GM10847 (cell line): Measurements from ENCODE around the gene GNB2.

Source experiments
- POLR2A ChIP-seq: IDR thresholded peaks from 2 replicates; pipeline ENCODE4 v1.6.1; 2011; ENCODE audit not compliant: insufficient read length; ENCODE audit errors: extremely low read depth

Gene GNB2

DNA sequence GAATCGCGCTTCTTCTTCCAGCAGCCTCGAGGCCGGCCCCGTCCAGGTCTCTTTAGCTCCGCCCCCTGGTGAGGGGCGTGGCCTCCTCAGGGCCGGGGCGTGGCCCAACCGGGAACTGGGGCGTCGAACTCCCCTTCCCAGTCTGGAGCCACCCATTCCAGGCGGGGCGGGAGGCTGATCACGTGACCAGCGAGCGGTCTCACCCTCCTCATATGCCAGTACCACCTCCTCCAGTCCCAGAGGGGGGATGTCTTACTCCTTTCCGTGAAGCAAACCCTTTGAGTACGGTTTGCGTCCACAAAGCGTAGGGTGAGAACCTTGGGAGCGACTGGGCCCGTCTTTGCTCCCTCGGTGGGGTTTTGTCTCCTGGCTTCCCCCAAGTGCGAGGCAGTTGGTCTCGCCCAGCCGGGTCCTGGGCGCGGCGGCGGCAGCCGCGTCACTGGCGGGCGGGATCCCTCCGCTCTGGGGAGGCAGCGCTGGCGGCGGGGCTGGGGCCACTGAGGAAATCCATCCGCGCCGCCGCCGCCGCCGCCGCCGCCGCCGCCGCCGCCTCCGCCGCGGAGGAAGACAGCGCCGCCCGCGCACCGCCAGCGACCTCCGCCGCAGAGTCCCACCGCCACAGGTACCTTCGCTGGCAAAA lies at the start of gene GNB2:
GNB2 (plus strand) TSS at position 439 of the 640 bp plus-strand sequence. CDS start 2,526 bp downstream, outside the sequence.
- peak; percentile 40 for TF ChIP-seq POLR2A

DNA sequence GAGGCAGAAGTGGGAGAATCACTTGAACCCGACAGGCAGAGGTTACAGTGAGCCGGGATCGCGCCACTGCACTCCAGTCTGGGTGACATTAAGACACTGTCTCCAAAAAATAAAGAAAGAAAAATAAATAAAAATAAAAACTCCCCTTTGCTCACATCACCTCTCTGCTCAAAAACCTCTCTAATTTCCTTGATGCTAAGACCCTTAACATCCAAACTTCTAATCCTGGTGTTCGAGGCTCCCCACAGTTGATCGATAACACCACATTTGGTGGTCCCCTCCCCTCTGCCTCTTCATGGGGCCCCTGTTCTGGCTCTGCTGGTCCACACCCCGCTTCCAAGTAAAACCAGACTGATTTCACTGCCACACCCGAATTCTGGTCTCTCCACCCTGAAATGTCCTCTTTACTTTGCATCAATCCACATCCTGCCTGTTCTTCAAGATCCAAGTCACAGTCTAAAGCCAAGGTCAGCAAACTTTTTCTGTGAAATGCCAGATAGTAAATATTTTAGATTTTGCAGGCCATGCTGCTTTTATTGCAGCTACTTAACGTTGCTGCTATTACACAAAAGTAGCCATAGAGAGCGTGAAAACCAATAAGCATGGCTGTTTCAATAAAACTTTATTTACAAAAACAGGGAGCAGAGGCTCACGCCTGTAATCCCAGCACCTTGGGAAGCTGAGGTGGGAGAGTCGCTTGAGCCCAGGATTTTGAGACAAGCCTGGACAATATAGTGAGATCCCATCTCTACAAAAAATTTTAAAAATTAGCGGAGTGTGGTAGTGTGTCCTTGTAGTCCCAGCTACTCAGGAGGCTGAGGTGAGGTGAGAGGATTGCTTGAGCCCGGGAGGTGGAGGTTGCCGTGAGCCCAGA lies 49.4 kb upstream of the GNB2 start:
- no peak for TF ChIP-seq POLR2A

DNA sequence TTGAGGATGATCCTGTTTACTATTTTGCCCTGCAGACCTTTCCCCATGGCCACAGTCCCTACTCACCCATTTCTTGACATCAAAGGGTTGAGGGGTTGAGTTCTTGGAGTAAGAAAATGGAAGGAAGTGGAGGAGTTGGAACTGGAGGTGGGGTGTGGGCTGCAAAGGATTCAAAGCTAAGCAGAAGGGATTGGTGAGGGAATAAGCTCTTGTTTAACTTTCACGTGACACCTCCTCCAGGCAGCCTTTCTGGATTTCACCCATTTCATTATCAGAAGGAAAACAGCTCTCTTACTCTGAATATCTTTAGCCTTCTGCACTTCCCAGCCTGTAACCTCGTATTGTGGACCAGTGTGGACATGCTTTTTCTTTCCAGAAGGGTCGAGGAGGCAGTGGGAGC lies 47.5 kb upstream of the GNB2 start:
- TF ChIP-seq POLR2A, result no peak

DNA sequence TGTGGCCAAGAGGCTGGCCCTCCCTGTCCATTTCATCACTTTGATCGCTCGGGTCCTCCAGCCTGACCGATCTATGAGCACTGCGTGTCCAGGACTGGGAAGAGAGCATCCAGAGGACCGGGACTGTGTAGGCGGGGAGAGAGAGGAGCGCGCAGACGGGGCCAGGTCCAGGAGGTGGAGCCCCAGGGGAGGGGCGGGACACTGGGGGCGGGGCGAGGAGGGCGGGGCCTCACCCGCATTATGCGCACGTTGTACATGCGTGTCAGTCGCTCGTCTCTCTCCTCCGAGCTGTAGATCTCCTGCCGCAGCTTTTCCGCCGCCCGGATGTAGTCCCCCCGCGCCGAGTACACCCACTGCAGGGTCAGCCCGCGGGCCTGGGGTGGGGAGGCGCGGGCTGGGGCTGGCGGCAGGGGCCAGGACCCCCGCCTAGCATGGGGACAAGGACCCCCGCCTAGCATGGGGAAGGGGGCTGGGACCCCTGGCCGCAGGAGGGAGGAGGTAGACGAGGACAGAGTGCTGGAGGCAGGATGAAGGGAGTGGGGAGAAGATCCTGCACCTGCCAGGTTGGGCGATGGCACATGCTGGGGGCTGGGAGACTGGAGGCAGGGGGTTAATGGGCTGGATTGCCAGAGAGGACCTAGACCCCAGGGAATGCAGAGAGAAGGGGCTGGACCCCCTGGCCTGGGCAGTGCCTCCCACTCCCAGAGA lies 46.9 kb upstream of the GNB2 start:
- peak; percentile 44 for TF ChIP-seq POLR2A

DNA sequence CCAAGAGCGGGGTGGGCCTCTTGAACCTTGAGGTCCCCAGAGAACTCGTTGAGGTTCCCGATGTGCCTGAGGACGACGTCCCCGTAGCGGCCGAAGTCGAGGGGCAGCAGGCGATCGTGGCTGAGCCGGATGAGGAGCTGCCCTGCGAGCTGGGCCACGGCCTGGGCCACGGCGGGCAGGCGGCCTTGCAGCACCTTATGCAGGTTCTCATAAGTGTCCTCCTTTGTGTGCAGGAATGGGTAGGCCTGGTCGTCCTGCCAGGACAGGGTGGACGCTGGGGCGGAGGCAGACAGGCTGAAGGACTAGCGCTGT lies 46.3 kb upstream of the GNB2 start:
- TF ChIP-seq POLR2A, result no peak

DNA sequence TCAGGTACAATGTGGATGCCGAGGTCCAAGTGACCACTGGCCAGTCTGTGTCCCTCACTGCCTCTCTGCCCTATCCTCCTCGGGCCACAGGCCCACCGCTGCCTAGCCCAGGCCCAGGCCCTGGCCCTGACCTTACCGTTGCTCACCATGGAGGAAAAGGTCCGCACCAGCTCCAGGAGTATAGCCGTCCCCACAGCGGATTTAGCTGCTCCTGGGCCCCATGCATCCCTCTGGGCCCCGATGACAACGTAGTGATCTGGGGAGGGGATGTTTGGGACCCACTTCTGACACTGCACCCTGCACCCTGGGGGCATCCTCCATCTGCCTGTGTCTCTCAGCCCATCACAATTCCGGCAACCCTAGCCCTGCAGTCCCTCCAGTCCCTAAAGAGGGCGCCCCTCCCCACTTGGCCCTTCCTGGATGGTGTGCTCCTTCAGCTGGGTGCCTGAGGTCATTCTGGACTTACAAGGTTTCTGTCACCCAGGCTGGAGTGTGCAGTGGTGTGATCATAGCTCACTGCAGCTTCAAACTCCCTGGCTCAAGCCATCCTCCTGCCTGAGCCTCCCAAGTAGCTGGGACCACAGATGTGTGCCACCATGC lies 44.3 kb upstream of the GNB2 start:
- TF ChIP-seq POLR2A, result no peak

DNA sequence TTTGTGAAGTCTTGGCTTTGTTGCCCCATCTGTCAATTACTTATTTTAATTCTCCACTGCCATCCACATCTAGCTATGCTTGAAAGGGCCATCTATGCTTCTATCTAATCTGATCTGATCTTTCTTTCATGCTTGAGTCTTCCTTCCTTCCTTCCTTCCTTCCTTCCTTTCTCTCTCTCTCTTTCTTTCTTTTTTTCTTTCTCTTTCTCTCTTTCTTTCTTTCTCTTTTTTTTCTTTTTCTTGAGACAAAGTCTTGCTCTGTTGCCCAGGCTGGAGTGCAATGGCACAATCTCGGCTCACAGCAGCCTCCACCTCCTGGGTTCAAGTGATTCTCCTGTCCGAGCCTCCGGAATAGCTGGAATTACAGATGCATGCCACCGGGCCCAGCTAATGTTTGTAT lies 43.5 kb upstream of the GNB2 start:
- TF ChIP-seq POLR2A, result no peak

DNA sequence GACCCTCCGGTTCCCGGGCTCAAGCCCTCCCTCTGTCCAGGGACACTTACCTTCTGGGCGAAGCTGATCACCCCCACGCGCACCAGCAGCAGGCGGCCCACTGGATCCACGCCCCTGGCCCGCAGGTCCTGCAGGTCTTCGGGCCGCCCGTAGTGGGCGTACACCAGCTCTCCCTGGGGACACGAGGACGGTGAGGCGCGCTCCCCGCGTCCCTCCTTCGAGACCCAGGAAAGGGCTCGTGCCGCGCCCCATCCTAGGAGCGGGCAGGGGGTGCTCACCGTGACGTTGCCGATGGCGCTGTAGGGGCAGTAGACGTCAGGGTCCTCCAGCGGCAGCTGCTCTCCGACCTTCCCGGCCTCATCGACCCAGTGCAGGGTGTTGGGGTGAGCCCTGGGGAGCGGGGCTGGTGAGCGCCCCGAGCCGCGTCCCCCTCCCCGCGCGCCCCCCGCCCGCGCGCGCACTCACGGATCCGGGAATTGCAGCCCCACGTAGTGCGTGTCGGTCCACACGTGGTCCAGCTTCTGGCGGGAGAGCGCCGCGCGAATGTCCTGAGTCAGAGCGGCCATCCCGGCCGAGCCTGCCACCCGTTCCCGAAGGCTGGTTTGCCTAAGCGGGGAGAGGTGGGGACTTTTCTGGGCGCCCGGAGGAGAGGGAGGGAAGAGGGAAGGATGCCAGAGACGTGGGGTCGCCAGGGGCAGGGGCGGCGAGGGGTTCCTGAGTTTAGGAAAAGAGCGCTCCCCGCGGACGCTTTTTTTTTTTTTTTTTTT lies 40.4 kb upstream of the GNB2 start:
- TF ChIP-seq POLR2A, result peak; percentile 21

DNA sequence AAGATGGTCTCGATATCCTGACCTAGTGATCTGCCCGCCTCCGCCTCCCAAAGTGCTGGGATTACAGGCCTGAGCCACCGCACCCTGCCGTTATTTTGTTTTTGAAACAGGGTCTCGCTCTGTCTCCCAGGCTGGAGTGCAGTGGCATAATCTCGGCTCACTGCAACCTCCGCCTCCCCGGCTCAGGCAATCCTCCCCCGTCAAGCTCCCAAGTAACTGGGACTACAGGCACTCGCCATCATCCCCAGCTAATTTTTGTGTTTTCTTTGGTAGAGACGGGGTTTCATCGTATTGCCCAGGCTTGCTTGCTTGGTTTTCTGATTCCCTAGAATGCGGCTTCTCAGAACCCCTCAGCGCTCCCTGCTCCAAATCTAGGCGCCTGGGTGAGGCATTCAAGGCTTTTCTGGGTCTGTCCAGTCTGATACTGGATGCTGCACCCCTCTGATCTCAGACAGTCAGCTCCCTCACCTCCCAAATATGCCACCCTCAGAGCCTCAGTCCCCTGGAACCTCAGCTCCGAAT lies 33.5 kb upstream of the GNB2 start:
- no peak for TF ChIP-seq POLR2A

DNA sequence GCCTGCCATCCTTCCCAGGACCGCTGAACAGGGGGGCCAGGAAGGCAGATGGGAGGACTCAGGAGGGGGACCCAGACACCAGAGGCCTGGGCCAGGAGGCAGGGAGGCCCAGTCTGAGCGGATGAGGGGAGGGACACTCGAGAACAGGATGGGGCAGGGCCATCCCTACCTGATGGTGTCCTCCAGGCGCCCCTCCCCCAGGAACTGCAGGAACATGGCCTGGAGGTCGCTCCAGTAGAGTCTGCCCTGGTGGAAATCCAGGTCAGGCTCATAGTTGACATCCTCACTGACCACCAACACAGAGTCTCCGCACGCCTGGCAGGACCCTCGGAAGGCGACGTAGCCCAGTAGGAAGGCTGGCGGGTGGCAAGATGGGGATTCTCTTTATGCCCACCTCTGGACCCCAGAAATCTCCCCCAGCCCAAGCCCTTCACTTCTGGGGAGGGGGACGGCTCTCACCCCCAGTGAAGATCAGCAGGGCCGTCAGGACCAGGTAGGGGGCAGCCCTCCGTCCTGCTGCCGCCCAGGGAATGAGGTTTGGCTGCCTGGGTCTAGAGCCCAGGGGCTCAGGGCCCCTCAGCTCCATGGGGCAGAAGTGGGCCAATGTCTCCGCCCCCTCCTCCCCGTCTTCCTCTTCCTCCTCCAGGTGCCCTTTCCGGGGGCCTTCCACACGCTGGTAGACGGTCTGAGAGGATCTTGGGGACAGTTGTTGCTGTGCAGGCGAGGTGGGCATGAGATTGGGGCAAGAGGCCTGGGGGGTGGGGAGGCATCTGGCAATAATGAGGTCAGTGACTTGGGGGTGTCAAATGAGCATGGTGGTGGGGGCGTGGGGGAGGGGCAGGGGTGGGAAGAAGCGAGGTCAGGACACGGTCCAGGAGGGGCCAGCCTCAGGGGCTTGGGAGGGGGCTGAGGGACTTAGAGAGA lies 32.8 kb upstream of the GNB2 start:
- no peak for TF ChIP-seq POLR2A

DNA sequence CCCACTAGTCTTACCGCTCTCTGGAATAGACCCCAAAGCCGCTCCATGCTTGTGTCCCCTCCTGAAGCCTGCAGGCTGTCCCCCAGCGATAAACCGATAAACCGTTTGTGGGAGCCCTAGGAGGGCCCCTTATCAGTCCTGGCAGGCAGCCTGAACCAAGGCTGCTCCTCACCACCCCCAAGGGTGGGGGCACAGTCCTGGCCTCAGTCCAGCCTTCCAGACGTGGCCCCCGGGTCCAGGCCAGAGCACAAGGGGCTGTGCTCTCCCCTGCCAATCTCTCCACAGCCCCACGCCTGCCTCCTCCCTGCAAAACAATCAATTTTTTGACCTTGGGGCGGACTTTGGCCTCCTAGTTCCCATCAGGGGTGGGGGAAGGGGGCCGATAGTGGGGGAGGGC lies 32.1 kb upstream of the GNB2 start, which contains the start of gene TFR2:
TFR2 (minus strand) TSS at position 90 of the 397 bp plus-strand sequence; CDS start at position 47, 43 bp downstream.
- TF ChIP-seq POLR2A, result no peak

DNA sequence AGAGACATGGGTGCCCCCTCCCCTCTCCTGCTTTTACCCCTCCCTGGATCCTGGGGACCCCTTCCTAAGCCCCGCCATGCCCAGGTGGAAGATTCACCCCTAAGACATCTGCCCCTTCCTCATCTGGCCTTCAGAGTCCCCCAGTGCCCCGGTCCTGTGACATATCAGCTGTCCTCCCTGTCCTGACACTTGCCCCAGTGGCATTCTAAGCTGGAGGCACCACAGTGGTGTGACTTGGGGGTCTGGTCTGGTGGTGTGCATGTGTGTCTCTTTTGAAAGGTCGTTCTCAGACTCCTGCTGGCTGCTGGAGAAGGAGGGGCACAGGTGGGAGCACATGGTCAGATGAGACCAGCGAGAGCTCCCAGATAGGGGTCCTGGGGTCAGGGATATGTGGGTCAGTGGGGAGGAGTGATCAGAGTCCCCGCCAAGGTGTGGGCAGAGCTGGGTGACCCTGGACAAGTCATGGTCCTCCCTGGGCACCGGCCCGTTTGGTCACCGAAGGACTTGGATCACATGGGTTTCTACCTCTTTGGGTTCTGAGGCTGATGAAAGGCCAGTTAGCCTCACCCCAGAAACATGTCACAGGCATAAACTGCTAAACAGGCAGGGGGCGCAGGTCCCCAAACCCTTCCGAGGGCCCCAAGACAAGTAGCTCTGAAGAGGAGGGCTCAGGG lies 31.5 kb upstream of the GNB2 start:
- TF ChIP-seq POLR2A, result no peak

DNA sequence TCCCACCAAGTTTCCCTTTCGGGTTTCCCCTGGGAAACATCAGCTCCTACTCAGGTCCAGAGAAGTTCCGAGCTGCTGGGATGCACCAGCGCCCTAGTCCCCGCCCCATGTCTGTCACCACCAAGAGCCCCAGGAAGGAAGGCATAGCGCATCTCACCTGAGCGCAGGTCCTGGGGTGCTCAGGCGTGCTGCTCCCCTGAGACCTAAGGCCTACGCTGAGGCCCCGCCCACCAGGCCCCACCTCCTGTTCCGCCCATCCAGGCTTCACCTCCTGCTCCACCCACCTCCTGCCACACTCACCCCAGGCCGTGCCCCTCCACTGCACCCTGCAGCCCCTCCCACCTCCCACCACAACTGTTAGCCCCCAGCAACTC lies 31.0 kb upstream of the GNB2 start:
- no peak for TF ChIP-seq POLR2A
